GM12878 (cell line): ENCODE results near the gene PRKAG2.

Experiments used
- ASH2L ChIP-seq: fragments of 300-600, 200-600 bp; sonication (generic); IDR thresholded peaks from 2 replicates; pipeline ENCODE4 v1.6.1; 2017; ENCODE audit warnings: low read depth, mild to moderate bottlenecking, borderline replicate concordance
- ATF3 ChIP-seq: IDR thresholded peaks from 2 replicates; pipeline ENCODE4 v1.6.1; 2011; ENCODE audit warnings: low read depth, mild to moderate bottlenecking, low read length, moderate library complexity, borderline replicate concordance; ENCODE audit errors: extremely low read depth
- BRCA1 ChIP-seq: IDR thresholded peaks from 2 replicates; pipeline ENCODE4 v1.6.1; 2011; ENCODE audit warnings: low read depth, low read length, improper control_type of control experiment
- JUND ChIP-seq: IDR thresholded peaks from 2 replicates; pipeline ENCODE4 v1.6.1; 2012; ENCODE audit warnings: low read depth, mild to moderate bottlenecking, low read length, improper control_type of control experiment, moderate library complexity
- KAT2A ChIP-seq: conservative IDR thresholded peaks from 2 replicates; pipeline ENCODE4 v1.6.1; 2011; ENCODE audit warnings: low read depth, low read length; ENCODE audit not compliant: control insufficient read depth
- MYC ChIP-seq: IDR thresholded peaks from 2 replicates; pipeline ENCODE4 v1.6.1; 2011; ENCODE audit warnings: mild to moderate bottlenecking, low read length, moderate library complexity, inconsistent platforms; ENCODE audit not compliant: insufficient read depth, insufficient replicate concordance, insufficient read length, severe bottlenecking
- NR2C2 ChIP-seq: IDR thresholded peaks from 2 replicates; pipeline ENCODE4 v1.6.1; 2011; ENCODE audit warnings: borderline replicate concordance, low read depth; ENCODE audit not compliant: control insufficient read depth, insufficient read length
- RFX5 ChIP-seq: IDR thresholded peaks from 2 replicates; pipeline ENCODE4 v1.6.1; 2011; ENCODE audit warnings: low read depth, low read length, improper control_type of control experiment
- TCF7 ChIP-seq: IDR thresholded peaks from 2 replicates; pipeline ENCODE4 v1.6.1; 2014; ENCODE audit warnings: antibody characterized with exemption, borderline replicate concordance
- ZBED1 ChIP-seq: IDR thresholded peaks from 2 replicates; pipeline ENCODE4 v1.6.1; 2016; ENCODE audit warnings: borderline replicate concordance
- TF ChIP-seq, protein P1 (sequence below), 3 experiments: IDR thresholded peaks in 2 of 3; conservative IDR thresholded peaks in 1 of 3; 2 replicates each; pipeline ENCODE4 v1.5.1; 2011; ENCODE audit warnings: low read depth in 3 of 3, low read length in 3 of 3, mild to moderate bottlenecking in 3 of 3, control low read depth in 2 of 3, moderate library complexity in 2 of 3, inconsistent platforms in 1 of 3, mixed read lengths in 1 of 3; ENCODE audit not compliant: control insufficient read depth in 2 of 3, insufficient read depth in 1 of 3; ENCODE audit errors: extremely low read depth in 1 of 3

GRCh38 chr7:151692721-151693120 is 184.2 kb downstream of the PRKAG2 start:
- no peak for TF ChIP-seq ASH2L
- TF ChIP-seq JUND: no peak
- no peak for TF ChIP-seq RFX5
- TF ChIP-seq MYC: no peak
- no peak for TF ChIP-seq BRCA1
- no peak for TF ChIP-seq NR2C2
- no peak for TF ChIP-seq TCF7
- no peak for TF ChIP-seq ZBED1
- TF ChIP-seq, protein P1, sequence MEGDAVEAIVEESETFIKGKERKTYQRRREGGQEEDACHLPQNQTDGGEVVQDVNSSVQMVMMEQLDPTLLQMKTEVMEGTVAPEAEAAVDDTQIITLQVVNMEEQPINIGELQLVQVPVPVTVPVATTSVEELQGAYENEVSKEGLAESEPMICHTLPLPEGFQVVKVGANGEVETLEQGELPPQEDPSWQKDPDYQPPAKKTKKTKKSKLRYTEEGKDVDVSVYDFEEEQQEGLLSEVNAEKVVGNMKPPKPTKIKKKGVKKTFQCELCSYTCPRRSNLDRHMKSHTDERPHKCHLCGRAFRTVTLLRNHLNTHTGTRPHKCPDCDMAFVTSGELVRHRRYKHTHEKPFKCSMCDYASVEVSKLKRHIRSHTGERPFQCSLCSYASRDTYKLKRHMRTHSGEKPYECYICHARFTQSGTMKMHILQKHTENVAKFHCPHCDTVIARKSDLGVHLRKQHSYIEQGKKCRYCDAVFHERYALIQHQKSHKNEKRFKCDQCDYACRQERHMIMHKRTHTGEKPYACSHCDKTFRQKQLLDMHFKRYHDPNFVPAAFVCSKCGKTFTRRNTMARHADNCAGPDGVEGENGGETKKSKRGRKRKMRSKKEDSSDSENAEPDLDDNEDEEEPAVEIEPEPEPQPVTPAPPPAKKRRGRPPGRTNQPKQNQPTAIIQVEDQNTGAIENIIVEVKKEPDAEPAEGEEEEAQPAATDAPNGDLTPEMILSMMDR (IDR thresholded peaks at IDR 0.05 in 2 of 3, conservative IDR thresholded peaks at IDR 0.05 in 1 of 3; ENCODE audit: control insufficient read depth in 2 of 3, extremely low read depth in 1 of 3, insufficient read depth in 1 of 3, low read depth in 3 of 3, low read length in 3 of 3): no peak
- no peak for TF ChIP-seq ATF3
- TF ChIP-seq KAT2A: no peak
